Pancreas (tissue), 10 donors: ENCODE measurements around the gene CD81. TPM values are rescaled to one million over a fixed set of nuclear protein-coding genes. Genes with fewer than 3 reads are reported as not detected.

Experiments used
- ATAC-seq, 4 donors: fragments of 200-7000 bp; cut with Tn5 transposase; one replicate each; pipeline versions ENCODE4 v1.8.0 to v1.9.1; 2020; ENCODE audit warnings: mild to moderate bottlenecking in 4 of 4, moderate library complexity in 4 of 4
- DNase-seq, 6 donors: peaks; one replicate each; pipeline ENCODE4 v3.0.0-alpha.2; 2020
- FAIRE-seq: peaks from 2 replicates; lab custom pipeline; 2012; peaks lifted over from hg19 to GRCh38; lab: Jason Lieb, UNC
- H3K27ac ChIP-seq, 4 donors: fragments of 200-600 bp; sonication (generic); 1 replicate in 3 of 4; 2 replicates in 1 of 4; pipeline versions ENCODE4 v1.5.0 to v1.8.0; 2020
- H3K27me3 ChIP-seq, 4 donors: fragments of 200-600 bp; one replicate each; pipeline ENCODE4 v1.8.0; 2021
- H3K36me3 ChIP-seq, 3 donors: fragments of 200-600 bp; sonication (generic) in 1 of 3; one replicate each; pipeline versions ENCODE4 v1.5.0 to v1.8.0; 2020 to 2021
- H3K4me1 ChIP-seq, 3 donors: fragments of 200-600 bp; one replicate each; pipeline ENCODE4 v1.8.0; 2021
- H3K4me3 ChIP-seq, 4 donors: fragments of 200-600 bp; sonication (generic) in 2 of 4; one replicate each; pipeline versions ENCODE4 v1.5.0 to v1.8.0; 2020 to 2021
- H3K9me3 ChIP-seq, 4 donors: fragments of 200-600 bp; one replicate each; pipeline ENCODE4 v1.8.0; 2021
- CTCF ChIP-seq, 4 donors: fragments of 200-600 bp; sonication (generic) in 3 of 4; IDR thresholded peaks; one replicate each; pipeline versions ENCODE4 v1.5.0 to v1.8.0; 2021; ENCODE audit warnings: antibody characterized with exemption in 4 of 4
- WGBS, 2 donors: extraction: QIAGEN DNeasy Blood & Tissue Kit; methylation state at CpG; one replicate each; pipeline ENCODE4 v1.1.7; 2013; 5-methylcytosine and 5-hydroxymethylcytosine counted together
- intact Hi-C, 3 donors: fragments of 100-400 bp; cut with DNase I; formaldehyde crosslinking; loops; one replicate each; pipeline versions ENCODE4 v1.11.1 to v1.14.2; 2022
- polyA plus RNA-seq, 2 donors: library from polyadenylated mRNA; stranded (reverse); fragments of 200-250 nt; gene quantifications; one replicate each; pipeline ENCODE4 v1.2.3, GENCODE V29; 2013
- total RNA-seq, 6 donors: library from RNA; stranded (reverse); fragmentation: NEBNext Ultra II Directional in 4 of 6; extraction: Animal tissue kit (Norgen Biotek cat#: 25700) in 4 of 6; gene quantifications; one replicate each; pipeline versions ENCODE4 v1.2.1 to v1.2.4, GENCODE V29; 2021 to 2023
- donor health status: healthy with polysubstance abuse.
- donor health status: DM: no; HTN: no; CAD: no; lungs with moderate emphysema.
- donor health status: DM: no; HTN: no; CAD: no.
- donor health status: control.
- donor health status: control.
- donor health status: Bipolar disorder and iron deficiency.
- donor health status: DM: yes; HTN: yes; CAD: no.
- donor health status: DM: no; HTN: no; CAD: no.
- donor health status: DM: no; HTN: no; CAD: no.
- donor health status: DM: yes; HTN: yes; CAD: no.

The CD81 gene
- total and polyA plus RNA-seq, 8 donors, result 154 to 392 (median 236) TPM

GRCh38 chr11:2379466-2380174, 2.5 kb downstream of the CD81 start:
- H3K27me3 ChIP-seq, result no peaks in the 10 kb centered on the region
- H3K27ac ChIP-seq, result peak overlapping the region; percentile 8 to 77 (median 58)
- peak overlapping the region in 2 of 4 donors; percentile 12 to 26 for H3K4me3 ChIP-seq
- no peaks in the 10 kb centered on the region for H3K36me3 ChIP-seq
- no peaks in the 10 kb centered on the region for H3K9me3 ChIP-seq
- H3K4me1 ChIP-seq, result peaks cover 30 to 52% (median 34%) of the 10 kb centered on the region in 3 donors
- FAIRE-seq (no peak), ATAC-seq (no peak), DNase-seq (peak in 3 of 6 donors; percentile 21 to 76 (median 44))
- no peak for TF ChIP-seq CTCF (IDR thresholded peaks at IDR 0.05)
- WGBS, 2 donors, result 69 to 74% methylated on average over 9 to 11 of the region's 11 CpGs
- intact Hi-C loops, result no loop called here

DNA sequence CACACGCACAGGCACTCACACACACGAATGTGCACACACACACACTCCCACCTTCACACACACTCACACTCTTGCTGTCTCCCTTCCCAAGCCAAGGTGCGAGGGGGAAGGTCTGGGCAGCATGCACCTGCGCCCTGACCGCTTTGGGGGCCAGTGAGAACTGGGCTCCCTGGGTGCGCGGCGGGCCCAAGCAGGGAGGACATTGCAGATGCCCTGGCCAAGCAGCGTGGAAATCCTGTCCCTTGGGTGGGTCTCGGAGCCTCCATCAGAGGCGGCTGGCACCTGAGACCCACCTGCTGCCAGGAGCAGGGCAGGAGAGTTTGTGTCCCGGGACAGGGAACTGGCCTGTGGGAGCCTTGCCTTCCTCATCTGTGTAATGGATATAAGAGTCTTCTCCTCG, 3.3 kb downstream of the CD81 start:
- H3K27me3 ChIP-seq, result no peaks in the 10 kb centered on the region
- FAIRE-seq (no peak), ATAC-seq (no peak), DNase-seq (peak in 3 of 6 donors; percentile 14 to 67 (median 15))
- peaks cover 22 to 51% (median 34%) of the 10 kb centered on the region in 3 donors for H3K4me1 ChIP-seq
- intact Hi-C loops, result no loop called here
- H3K27ac ChIP-seq, result peak overlapping the region; percentile 8 to 77 (median 49)
- no peak for TF ChIP-seq CTCF (IDR thresholded peaks at IDR 0.05)
- 72 to 75% methylated on average over 13 of the region's 13 CpGs for WGBS, 2 donors
- H3K9me3 ChIP-seq, result no peaks in the 10 kb centered on the region
- no peaks in the 10 kb centered on the region for H3K36me3 ChIP-seq
- H3K4me3 ChIP-seq, result peak overlapping the region in 1 of 4 donors; percentile 26

GRCh38 chr11:2380807-2381350, 3.8 kb downstream of the CD81 start:
- WGBS, 2 donors, result 75 to 78% methylated on average over 20 of the region's 20 CpGs
- peak overlapping the region in 1 of 4 donors; percentile 26 for H3K4me3 ChIP-seq
- intact Hi-C loops, result no loop called here
- DNase-seq (peak in 3 of 6 donors; percentile 47 to 76 (median 74)), FAIRE-seq (no peak), ATAC-seq (peak in 2 of 4 donors; percentile 1 to 35)
- no peaks in the 10 kb centered on the region for H3K27me3 ChIP-seq
- H3K36me3 ChIP-seq, result no peaks in the 10 kb centered on the region
- H3K9me3 ChIP-seq, result no peaks in the 10 kb centered on the region
- H3K27ac ChIP-seq, result peak overlapping the region in 3 of 4 donors; percentile 28 to 80 (median 71)
- TF ChIP-seq CTCF (IDR thresholded peaks at IDR 0.05), result no peak
- peaks cover 18 to 48% (median 31%) of the 10 kb centered on the region in 3 donors for H3K4me1 ChIP-seq

GRCh38 chr11:2381494-2382128, 4.5 kb downstream of the CD81 start:
- ATAC-seq, result no peak
- DNase-seq, result peak in 2 of 6 donors; percentile 34 to 74
- H3K27ac ChIP-seq, result peak overlapping the region in 3 of 4 donors; percentile 38 to 80 (median 71)
- TF ChIP-seq CTCF (IDR thresholded peaks at IDR 0.05), result no peak
- FAIRE-seq, result no peak
- H3K36me3 ChIP-seq, result no peaks in the 10 kb centered on the region
- no peak overlapping the region for H3K4me3 ChIP-seq
- H3K4me1 ChIP-seq, result peaks cover 11 to 48% (median 30%) of the 10 kb centered on the region in 3 donors
- WGBS, 2 donors, result 84 to 88% methylated on average over 11 of the region's 11 CpGs
- no peaks in the 10 kb centered on the region for H3K27me3 ChIP-seq
- no peaks in the 10 kb centered on the region for H3K9me3 ChIP-seq
- intact Hi-C loops, result no loop called here
